PC-9 (cell line): ENCODE results near the gene STAP2. TPM values are rescaled to one million over a fixed set of nuclear protein-coding genes. Genes with fewer than 3 reads are reported as not detected.
A peak's percentile ranks its signal among the peaks of the same experiment; 100 is the strongest.

Experiments used
- BruUV-seq: library from RNA; stranded (reverse); fragments of 400-500 nt; replicated peaks from 2 replicates; lab custom pipeline; 2021; lab: Mats Ljungman, UMichigan
- CTCF ChIA-PET: fragments of 300-600 bp; sonication (Branson Sonifier 250); formaldehyde crosslinking; loops from one replicate; lab custom pipeline; 2022; ENCODE audit warnings: antibody characterized with exemption; lab: Charles Lee
- POLR2A ChIA-PET: fragments of 300-600 bp; sonication (Branson Sonifier 250); formaldehyde crosslinking; loops from one replicate; lab custom pipeline; 2022; ENCODE audit warnings: antibody characterized with exemption; ENCODE audit not compliant: unreplicated experiment; lab: Charles Lee
- DNase-seq, 2 experiments: peaks; one replicate each; pipeline versions ENCODE4 v3.0.0 to v3.0.0-alpha.2; 2015 to 2022; ENCODE audit warnings: mixed read lengths in 1 of 2
- H2AFZ ChIP-seq: fragments of 200-600 bp; sonication (generic); 2 replicates; pipeline ENCODE4 v1.8.1; 2017; ENCODE audit warnings: antibody characterized with exemption
- H3F3A ChIP-seq: fragments of 200-600 bp; sonication (generic); 2 replicates; pipeline ENCODE4 v1.8.1; 2017; ENCODE audit warnings: antibody characterized with exemption, mild to moderate bottlenecking, low read depth; ENCODE audit not compliant: insufficient read depth
- H3K27ac ChIP-seq: fragments of 200-600 bp; sonication (generic); 2 replicates; pipeline ENCODE4 v1.6.1; 2016; ENCODE audit warnings: mixed run types
- H3K27me3 ChIP-seq: fragments of 200-600 bp; sonication (generic); 2 replicates; pipeline ENCODE4 v1.6.1; 2016; ENCODE audit warnings: low read depth, mixed run types; ENCODE audit not compliant: insufficient read depth
- H3K36me3 ChIP-seq: fragments of 200-600 bp; sonication (generic); 2 replicates; pipeline ENCODE4 v1.6.1; 2016; ENCODE audit warnings: low read depth, mixed run types
- H3K4me1 ChIP-seq: fragments of 200-600 bp; sonication (generic); replicated peaks from 2 replicates; pipeline ENCODE4 v1.6.1; 2016; ENCODE audit warnings: mixed run types; ENCODE audit not compliant: insufficient read depth
- H3K4me2 ChIP-seq: fragments of 200-600 bp; sonication (generic); 2 replicates; pipeline ENCODE4 v1.6.1; 2017; ENCODE audit warnings: mixed run types
- H3K4me3 ChIP-seq: fragments of 200-600 bp; sonication (generic); 2 replicates; pipeline ENCODE4 v1.6.1; 2016; ENCODE audit warnings: mixed run types
- H3K79me2 ChIP-seq: fragments of 200-600 bp; sonication (generic); 2 replicates; pipeline ENCODE4 v1.6.1; 2017; ENCODE audit warnings: low read depth, mixed run types
- H3K9me2 ChIP-seq: fragments of 200-600 bp; sonication (generic); 2 replicates; pipeline ENCODE4 v1.8.1; 2017; ENCODE audit warnings: mild to moderate bottlenecking; ENCODE audit not compliant: insufficient read depth
- H3K9me3 ChIP-seq: fragments of 200-600 bp; sonication (generic); 2 replicates; pipeline ENCODE4 v1.8.1; 2016; ENCODE audit warnings: low read depth; ENCODE audit not compliant: insufficient read depth
- H4K20me1 ChIP-seq: fragments of 200-600 bp; sonication (generic); 2 replicates; pipeline ENCODE4 v1.8.1; 2017; ENCODE audit not compliant: insufficient read depth
- CTCF ChIP-seq: fragments of 200-600 bp; sonication (generic); conservative IDR thresholded peaks from 2 replicates; pipeline ENCODE4 v1.6.1; 2017; ENCODE audit warnings: mixed run types, antibody characterized with exemption, mild to moderate bottlenecking, moderate library complexity
- EZH2 ChIP-seq: fragments of 200-600 bp; sonication (generic); IDR thresholded peaks from 2 replicates; pipeline ENCODE4 v1.8.0; 2017; ENCODE audit warnings: antibody characterized with exemption, low read depth
- intact Hi-C: fragments of 100-400 bp; cut with micrococcal nuclease; formaldehyde crosslinking; loops from one replicate; pipeline ENCODE4 v1.10.0; 2022; ENCODE audit not compliant: unreplicated experiment
- total RNA-seq: library from RNA; stranded (reverse); gene quantifications from 2 replicates; pipeline ENCODE4 v1.2.3, GENCODE V29; 2021

The STAP2 gene
- total RNA-seq, 1 experiment from 2014 or later, result 29.8 TPM

DNA sequence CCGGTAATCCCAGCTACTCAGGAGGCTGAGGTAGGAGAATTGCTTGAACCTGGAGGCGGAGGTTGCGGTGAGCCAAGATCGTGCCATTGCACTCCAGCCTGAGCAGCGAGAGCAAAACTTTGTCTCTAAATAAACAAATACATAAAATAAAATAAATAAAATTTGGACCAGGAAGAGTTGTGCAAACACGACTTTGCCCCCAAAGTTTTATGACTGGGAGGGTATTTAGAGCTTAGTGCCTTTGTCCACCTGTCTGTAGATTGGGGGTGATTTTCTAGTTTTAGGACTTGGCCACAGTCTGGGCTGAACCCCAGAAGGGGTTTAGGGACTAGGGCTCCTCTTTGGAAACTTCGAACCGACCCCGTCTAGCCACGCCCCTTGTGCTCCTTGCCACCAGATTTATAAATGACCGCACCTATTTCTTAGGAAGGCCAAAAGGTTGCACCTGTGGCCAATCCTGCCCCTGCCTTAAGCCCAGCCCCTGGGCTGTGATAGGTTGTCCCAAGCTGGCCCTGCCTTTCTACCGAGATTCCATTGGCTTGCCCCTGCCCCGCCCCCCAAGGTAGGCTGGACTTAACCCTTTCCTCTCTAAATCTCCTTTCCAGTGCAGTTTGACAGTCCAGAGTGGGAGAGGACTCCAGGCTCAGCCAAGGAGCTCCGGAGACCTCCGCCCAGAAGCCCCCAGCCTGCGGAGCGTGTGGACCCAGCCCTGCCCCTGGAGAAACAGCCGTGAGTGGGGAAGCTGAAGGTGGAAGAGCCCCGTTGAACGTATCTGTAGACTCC, 54.3 kb downstream of the STAP2 start:
- no peaks in the 10 kb centered on the region for H3K27me3 ChIP-seq
- no peak overlapping the region for H2AFZ ChIP-seq
- no peaks in the 10 kb centered on the region for H3K36me3 ChIP-seq
- no TSS peak for BruUV-seq
- H3K9me2 ChIP-seq, result no peaks in the 10 kb centered on the region
- no peaks in the 10 kb centered on the region for H3K79me2 ChIP-seq
- no peak for TF ChIP-seq EZH2
- no peak for TF ChIP-seq CTCF
- H3F3A ChIP-seq, result no peaks in the 10 kb centered on the region
- no peaks in the 10 kb centered on the region for H3K9me3 ChIP-seq
- CTCF ChIA-PET, result no interaction called here
- POLR2A ChIA-PET, result interaction anchor here (0.8 kb wide), 1 partner anchor 122 kb away, joined by 7 read pairs; no protein-coding TSS in a partner anchor
- H4K20me1 ChIP-seq, result no peaks in the 10 kb centered on the region
- H3K4me2 ChIP-seq, result peak overlapping the region; percentile 42
- intact Hi-C loops, result no loop called here
- H3K27ac ChIP-seq, result no peak overlapping the region
- no peaks in the 10 kb centered on the region for H3K4me1 ChIP-seq
- DNase-seq, result peak; percentile 17 to 63
- no peak overlapping the region for H3K4me3 ChIP-seq

- no peak overlapping the region for H2AFZ ChIP-seq
- ChIA-PET CTCF (no interaction called here), POLR2A (no interaction called here)
- no peaks in the 10 kb centered on the region for H3K9me2 ChIP-seq
- H3K27me3 ChIP-seq, result no peaks in the 10 kb centered on the region
- BruUV-seq, result no TSS peak
- H3K4me2 ChIP-seq, result no peak overlapping the region
- H3K9me3 ChIP-seq, result no peaks in the 10 kb centered on the region
- no peak overlapping the region for H3K4me3 ChIP-seq
- intact Hi-C loops, result no loop called here
- no peaks in the 10 kb centered on the region for H3F3A ChIP-seq
- H3K36me3 ChIP-seq, result no peaks in the 10 kb centered on the region
- DNase-seq, result no peak
- no peaks in the 10 kb centered on the region for H3K79me2 ChIP-seq
- H4K20me1 ChIP-seq, result no peaks in the 10 kb centered on the region
- H3K4me1 ChIP-seq, result no peaks in the 10 kb centered on the region
- no peak for TF ChIP-seq EZH2
- no peak for TF ChIP-seq CTCF
- no peak overlapping the region for H3K27ac ChIP-seq
These were observed 58.9 kb downstream of the STAP2 start for GRCh38 chr19:4279530-4280422.

DNA sequence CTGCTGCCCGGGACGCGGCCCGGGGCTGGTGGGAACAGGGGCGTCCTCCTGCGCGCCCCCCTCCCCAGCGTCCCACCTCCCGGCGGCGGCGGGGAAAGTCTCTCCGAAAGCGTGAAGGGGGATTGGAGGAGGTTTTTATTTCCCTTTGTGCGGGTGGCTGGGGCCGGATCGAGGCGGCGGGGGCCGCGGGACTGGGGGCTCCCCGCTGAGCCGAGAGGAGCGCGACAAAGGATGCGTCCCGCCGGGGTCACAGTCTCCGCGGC, 59.4 kb downstream of the STAP2 start:
- no peak for DNase-seq
- TF ChIP-seq CTCF (no peak), EZH2 (no peak)
- H3K27ac ChIP-seq, result no peak overlapping the region
- POLR2A ChIA-PET, result no interaction called here
- no peak overlapping the region for H2AFZ ChIP-seq
- no peaks in the 10 kb centered on the region for H3K9me2 ChIP-seq
- H3K4me2 ChIP-seq, result no peak overlapping the region
- no peak overlapping the region for H3K4me3 ChIP-seq
- BruUV-seq, result no TSS peak
- no peaks in the 10 kb centered on the region for H3K27me3 ChIP-seq
- no peaks in the 10 kb centered on the region for H3K4me1 ChIP-seq
- H3K36me3 ChIP-seq, result no peaks in the 10 kb centered on the region
- CTCF ChIA-PET, result no interaction called here
- intact Hi-C loops, result no loop called here
- H3K79me2 ChIP-seq, result no peaks in the 10 kb centered on the region
- H3F3A ChIP-seq, result no peaks in the 10 kb centered on the region
- no peaks in the 10 kb centered on the region for H3K9me3 ChIP-seq
- no peaks in the 10 kb centered on the region for H4K20me1 ChIP-seq
